ENCODE measurements around the gene FILIP1L. TPM values are rescaled to one million over a fixed set of nuclear protein-coding genes. Genes with fewer than 3 reads are reported as not detected.

The FILIP1L gene
- total RNA-seq, 2 donors from 2014 or later = 97.0 to 112 TPM

GRCh38 chr3:100019719-100020118 lies 94.6 kb downstream of the FILIP1L start:
- Histone ChIP-seq H3K27ac (no peak overlapping the region), H3K4me3 (no peak overlapping the region), H3K27me3 (no peaks in the 10 kb centered on the region), H3K36me3 (no peaks in the 10 kb centered on the region), H3K4me1 (peaks cover 0 to 19% of the 10 kb centered on the region in 2 donors), H3K9me3 (no peaks in the 10 kb centered on the region)
- DNase-seq (ENCODE audit: low spot score) = no peak
- TF ChIP-seq, protein P1, sequence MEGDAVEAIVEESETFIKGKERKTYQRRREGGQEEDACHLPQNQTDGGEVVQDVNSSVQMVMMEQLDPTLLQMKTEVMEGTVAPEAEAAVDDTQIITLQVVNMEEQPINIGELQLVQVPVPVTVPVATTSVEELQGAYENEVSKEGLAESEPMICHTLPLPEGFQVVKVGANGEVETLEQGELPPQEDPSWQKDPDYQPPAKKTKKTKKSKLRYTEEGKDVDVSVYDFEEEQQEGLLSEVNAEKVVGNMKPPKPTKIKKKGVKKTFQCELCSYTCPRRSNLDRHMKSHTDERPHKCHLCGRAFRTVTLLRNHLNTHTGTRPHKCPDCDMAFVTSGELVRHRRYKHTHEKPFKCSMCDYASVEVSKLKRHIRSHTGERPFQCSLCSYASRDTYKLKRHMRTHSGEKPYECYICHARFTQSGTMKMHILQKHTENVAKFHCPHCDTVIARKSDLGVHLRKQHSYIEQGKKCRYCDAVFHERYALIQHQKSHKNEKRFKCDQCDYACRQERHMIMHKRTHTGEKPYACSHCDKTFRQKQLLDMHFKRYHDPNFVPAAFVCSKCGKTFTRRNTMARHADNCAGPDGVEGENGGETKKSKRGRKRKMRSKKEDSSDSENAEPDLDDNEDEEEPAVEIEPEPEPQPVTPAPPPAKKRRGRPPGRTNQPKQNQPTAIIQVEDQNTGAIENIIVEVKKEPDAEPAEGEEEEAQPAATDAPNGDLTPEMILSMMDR (IDR thresholded peaks at IDR 0.05) = no peak

DNA sequence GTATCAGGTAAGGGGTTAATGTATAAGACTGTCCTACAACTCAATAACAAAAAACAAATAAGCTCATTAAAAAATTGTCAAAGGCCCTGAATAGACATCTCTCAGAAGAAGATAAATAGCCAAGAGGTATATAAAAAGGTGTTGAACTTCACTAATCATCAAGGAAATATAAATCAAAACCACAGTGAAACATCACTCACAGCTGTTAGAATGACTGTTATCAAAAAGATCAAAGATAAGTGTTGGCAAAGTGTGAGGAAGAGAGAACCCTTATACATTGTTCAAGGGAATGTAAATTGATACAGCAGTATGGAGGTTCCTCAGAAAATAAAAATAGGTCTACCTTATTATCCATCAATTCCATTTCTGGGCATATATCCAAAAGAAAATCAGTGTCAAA lies 95.5 kb downstream of the FILIP1L start:
- H3K9me3 ChIP-seq = no peaks in the 10 kb centered on the region
- no peaks in the 10 kb centered on the region for H3K27me3 ChIP-seq
- no peak overlapping the region for H3K4me3 ChIP-seq
- no peaks in the 10 kb centered on the region for H3K36me3 ChIP-seq
- DNase-seq (ENCODE audit: low spot score) = no peak
- TF ChIP-seq, protein P1 (IDR thresholded peaks at IDR 0.05) = no peak
- H3K4me1 ChIP-seq = peaks cover 0 to 10% of the 10 kb centered on the region in 2 donors
- no peak overlapping the region for H3K27ac ChIP-seq

GRCh38 chr3:100010087-100010417 lies 104.2 kb downstream of the FILIP1L start:
- no peak overlapping the region for H3K4me3 ChIP-seq
- H3K4me1 ChIP-seq = peaks cover 0 to 50% of the 10 kb centered on the region in 2 donors
- no peaks in the 10 kb centered on the region for H3K27me3 ChIP-seq
- DNase-seq (ENCODE audit: low spot score) = no peak
- no peaks in the 10 kb centered on the region for H3K9me3 ChIP-seq
- no peaks in the 10 kb centered on the region for H3K36me3 ChIP-seq
- H3K27ac ChIP-seq = peak overlapping the region in 1 of 2 donors; percentile 24
- TF ChIP-seq, protein P1 (IDR thresholded peaks at IDR 0.05) = no peak

DNA sequence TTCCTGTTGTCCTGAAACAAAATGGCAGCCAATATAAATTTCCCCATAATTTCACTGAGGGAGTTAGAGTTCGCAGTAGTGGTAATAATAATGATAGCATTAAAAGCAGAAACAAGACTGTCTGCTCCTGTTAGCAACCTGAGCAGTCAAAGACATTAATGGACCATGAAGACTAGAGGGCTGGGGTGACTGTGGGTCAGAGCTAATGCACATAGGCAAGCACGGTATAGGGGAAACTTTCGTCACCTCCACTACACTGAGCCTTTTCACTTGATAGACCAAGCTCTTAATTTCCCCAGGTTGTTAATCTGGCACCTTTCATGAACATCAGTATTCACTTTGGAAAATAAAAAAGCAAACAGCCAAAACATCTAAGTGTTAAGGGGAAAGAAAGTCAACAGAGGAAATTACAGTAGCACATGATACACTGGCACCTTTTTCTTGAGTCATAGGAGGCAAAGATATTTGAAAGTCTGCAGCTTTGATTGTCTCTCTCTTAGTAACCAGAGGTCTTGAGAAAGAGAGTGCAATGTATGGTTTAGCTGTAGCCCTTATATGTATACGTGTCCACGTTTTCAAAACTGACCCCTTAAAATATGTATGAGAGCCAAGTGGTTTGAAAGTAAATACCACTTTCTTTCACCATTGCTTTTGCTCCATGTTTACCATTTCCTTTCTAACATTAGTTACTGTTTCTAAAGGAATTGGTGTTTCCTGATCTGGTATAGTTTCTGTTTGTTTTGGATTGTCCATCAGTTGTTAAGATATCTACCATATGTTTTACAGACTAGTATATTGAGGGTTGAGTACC lies 104.8 kb downstream of the FILIP1L start:
- Histone ChIP-seq H3K4me1 (peaks cover 0 to 56% of the 10 kb centered on the region in 2 donors), H3K4me3 (no peak overlapping the region), H3K27ac (peak overlapping the region in 1 of 2 donors; percentile 24), H3K36me3 (no peaks in the 10 kb centered on the region), H3K9me3 (no peaks in the 10 kb centered on the region), H3K27me3 (no peaks in the 10 kb centered on the region)
- no peak for DNase-seq (ENCODE audit: low spot score)
- TF ChIP-seq, protein P1 (IDR thresholded peaks at IDR 0.05) = no peak

GRCh38 chr3:100008081-100008698 lies 106.1 kb downstream of the FILIP1L start:
- no peak for DNase-seq (ENCODE audit: low spot score)
- Histone ChIP-seq H3K4me3 (no peak overlapping the region), H3K9me3 (no peaks in the 10 kb centered on the region), H3K4me1 (peaks cover 0 to 60% of the 10 kb centered on the region in 2 donors), H3K27ac (peak overlapping the region; percentile 21 to 41), H3K27me3 (no peaks in the 10 kb centered on the region), H3K36me3 (no peaks in the 10 kb centered on the region)
- TF ChIP-seq, protein P1 (IDR thresholded peaks at IDR 0.05) = no peak

Data from right atrium auricular region (tissue), 2 donors.